ENCODE measurements around the gene ATG4B.

DNA sequence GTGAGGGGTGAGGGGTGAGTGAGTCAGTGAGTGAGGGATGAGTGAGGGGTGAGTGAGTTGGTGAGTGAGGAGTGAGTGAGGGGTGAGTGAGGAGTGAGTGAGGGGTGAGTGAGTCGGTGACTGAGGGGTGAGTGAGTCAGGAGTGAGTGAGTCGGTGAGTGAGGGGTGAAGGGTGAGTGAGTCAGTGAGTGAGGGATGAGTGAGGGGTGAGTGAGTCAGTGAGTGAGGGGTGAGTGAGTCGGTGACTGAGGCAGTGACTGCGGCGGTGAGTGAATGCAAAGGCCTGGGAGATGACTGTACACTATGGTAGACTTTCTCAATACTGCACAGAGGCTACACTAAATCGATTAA is 17.1 kb upstream of the ATG4B start:
- TF ChIP-seq POLR2AphosphoS5 (IDR thresholded peaks at IDR 0.05) (no peak), EP300 (IDR thresholded peaks at IDR 0.05) (no peak)
- TF ChIP-seq, protein P1, sequence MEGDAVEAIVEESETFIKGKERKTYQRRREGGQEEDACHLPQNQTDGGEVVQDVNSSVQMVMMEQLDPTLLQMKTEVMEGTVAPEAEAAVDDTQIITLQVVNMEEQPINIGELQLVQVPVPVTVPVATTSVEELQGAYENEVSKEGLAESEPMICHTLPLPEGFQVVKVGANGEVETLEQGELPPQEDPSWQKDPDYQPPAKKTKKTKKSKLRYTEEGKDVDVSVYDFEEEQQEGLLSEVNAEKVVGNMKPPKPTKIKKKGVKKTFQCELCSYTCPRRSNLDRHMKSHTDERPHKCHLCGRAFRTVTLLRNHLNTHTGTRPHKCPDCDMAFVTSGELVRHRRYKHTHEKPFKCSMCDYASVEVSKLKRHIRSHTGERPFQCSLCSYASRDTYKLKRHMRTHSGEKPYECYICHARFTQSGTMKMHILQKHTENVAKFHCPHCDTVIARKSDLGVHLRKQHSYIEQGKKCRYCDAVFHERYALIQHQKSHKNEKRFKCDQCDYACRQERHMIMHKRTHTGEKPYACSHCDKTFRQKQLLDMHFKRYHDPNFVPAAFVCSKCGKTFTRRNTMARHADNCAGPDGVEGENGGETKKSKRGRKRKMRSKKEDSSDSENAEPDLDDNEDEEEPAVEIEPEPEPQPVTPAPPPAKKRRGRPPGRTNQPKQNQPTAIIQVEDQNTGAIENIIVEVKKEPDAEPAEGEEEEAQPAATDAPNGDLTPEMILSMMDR (IDR thresholded peaks at IDR 0.05): no peak

All from esophagus muscularis mucosa (tissue), 4 donors.